ENCODE data around the gene MAGEB1.

Gene MAGEB1

DNA sequence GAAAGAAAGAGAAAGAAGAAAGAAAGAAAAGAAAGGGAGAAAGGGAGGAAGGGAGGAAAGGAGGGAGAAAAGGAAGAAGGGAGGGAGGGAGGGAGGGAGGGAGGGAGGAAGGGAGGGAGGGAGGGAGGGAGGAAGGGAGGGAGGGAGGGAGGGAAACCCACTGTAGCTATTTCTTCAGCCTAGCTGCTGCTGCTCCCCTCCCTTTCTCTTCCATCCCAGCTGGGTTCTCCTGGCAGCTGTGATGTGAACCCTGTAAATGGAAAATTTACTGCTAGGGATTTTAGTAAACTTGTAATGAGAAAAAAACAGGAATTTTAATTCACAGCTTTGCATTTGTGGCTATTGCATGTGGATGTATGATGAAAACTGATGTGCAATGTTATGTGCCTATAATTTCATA lies 54.3 kb downstream of the MAGEB1 start:
- no peak for DNase-seq
